ENCODE measurements around the gene SPTBN1.

Gene SPTBN1

GRCh38 chr2:54573537-54573919 is 117.4 kb downstream of the SPTBN1 start:
- DNase-seq (ENCODE audit: low read depth in 3 of 3) = no peak

- peak in 1 of 3 experiments; percentile 44 for DNase-seq (ENCODE audit: low read depth in 3 of 3)
These were observed 118.2 kb downstream of the SPTBN1 start for GRCh38 chr2:54574107-54574859.

GRCh38 chr2:54574860-54575247 is 118.7 kb downstream of the SPTBN1 start:
- no peak for DNase-seq (ENCODE audit: low read depth in 3 of 3)

- peak in 1 of 3 experiments; percentile 34 for DNase-seq (ENCODE audit: low read depth in 3 of 3)
These were observed 119.3 kb downstream of the SPTBN1 start for GRCh38 chr2:54575379-54575888.

DNA sequence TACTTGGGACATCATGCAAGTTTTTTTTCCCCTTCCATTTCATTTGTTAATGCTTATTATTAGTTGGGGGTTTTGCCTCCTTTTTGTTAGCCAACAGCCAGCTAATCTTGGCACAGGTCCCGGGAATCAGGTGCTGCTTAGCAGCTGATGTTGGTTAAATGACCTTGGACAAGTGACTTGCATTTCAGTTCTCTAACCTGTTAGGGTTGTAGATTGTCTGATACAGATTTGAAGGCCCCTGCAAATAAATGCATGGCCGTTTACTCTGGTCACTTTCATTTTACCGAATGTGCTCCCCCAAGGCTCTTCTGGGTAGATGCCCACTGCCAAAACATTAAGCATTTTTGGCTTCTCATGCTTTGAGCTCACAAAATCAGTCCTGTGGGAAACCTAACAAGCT is 120.9 kb downstream of the SPTBN1 start:
- no peak for DNase-seq (ENCODE audit: low read depth in 3 of 3)

DNA sequence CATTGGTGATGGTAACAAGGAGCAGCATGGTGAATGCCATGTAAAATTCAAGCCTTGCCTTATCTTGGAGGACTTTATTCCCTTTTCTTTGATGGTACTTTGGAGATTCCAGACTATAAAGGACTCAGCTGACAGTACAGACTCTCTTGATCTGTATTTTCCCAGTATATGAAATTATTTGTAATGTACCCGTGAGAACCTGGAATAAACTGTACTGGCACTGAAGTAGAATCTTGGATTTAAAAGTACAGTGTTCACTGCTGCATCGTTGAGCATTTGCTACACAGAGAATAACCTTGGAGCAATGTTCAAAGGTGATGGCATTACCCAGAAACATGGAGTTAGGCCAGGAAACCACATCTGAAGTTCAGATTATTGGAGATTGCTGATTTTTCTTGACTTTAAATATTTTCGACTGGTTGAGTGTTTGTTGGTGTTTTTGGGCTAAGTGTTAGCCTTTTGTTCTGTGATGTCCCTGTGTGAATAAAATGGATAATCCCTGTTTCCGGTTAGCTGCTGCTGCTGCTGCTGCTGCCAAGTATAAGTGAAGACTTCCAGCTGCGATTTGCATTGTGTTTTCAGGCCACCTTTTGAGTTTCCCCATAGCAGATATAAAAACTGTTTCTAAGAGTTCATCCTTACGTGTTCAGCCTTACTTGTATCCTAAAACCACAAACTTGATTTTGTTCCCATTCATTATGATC is 122.0 kb downstream of the SPTBN1 start:
- DNase-seq (ENCODE audit: low read depth in 3 of 3) = no peak

DNA sequence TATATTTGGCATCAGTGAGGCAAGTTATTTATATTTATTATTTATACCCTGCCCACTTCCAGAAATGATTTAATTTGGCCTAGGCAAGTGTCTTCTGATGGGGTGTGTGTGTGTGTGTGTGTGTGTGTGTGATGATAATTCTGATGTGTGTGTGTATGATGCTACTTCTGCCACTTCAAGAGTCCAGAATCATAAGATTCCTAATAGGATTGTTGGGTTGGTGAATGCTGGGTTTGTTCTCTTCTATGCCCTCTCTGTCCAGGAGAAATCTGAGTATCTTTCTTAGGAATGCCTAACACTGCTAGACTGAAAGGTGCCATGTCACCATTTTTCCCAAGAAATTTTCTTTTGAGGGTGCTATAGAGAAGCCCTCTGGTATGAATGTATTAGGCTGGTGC is 122.5 kb downstream of the SPTBN1 start:
- no peak for DNase-seq (ENCODE audit: low read depth in 3 of 3)

DNA sequence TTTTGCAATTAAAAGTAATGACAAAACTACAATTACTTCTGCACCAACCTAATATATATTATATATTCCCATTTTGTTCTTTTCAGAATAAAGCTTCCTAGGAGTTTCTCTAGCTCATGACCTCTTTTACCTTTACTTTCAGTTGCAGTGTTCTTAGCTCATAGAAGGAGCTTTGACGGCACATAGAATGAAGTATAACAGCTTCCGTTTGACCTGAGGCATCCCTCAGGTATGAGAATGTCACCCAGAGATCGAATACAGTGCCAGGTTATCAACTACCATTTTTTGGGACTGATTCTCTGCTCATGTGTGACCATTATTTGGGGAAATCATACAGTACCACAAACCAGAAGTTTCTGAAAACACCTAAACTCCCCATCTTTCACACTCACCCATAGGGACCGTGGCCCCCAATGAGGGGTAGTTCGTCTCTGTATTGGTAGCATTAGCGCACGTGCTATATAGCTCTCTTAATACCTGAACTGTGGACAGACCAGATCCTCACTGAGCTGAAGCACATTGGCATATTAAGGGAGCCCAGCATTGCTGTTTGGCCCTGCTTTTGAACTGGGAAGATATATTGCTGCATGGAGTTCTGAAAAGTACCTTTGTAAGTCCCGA is 123.0 kb downstream of the SPTBN1 start:
- DNase-seq (ENCODE audit: low read depth in 3 of 3) = no peak

- DNase-seq (ENCODE audit: low read depth in 3 of 3) = no peak
These were observed 123.8 kb downstream of the SPTBN1 start for GRCh38 chr2:54579682-54580620.

DNA sequence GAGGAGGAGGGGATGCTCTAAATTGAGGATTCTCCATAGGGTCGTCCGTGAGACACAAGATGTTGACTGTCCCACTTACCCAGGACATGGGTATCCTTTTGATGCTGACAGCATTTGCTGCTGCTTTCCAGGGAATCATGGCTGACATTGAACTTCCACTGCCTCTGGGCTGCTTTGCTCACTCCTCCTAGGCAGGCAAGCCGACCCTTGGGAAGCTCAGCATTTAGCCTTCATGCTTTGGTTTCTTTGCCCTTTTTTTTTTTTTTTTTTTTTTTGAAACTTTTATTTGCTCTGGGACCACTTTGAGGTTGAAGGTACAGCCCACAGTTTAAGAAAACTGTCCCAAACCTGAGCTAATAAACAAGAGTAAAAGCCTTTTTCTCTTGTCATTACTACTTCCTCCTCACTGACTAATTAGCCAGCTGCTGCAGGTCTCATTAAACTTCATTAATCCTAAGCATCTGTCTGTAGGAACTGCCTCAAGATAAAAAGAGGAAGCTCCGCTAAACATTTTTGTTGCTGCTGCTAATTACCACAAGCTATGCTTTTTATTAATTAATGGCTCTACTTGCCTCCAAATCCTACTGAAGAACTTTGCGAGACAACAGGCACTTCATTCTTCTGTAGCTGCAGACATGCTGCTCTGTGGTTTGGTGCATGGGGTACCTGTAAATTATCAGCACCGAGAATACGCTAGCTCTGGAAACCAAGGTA is 125.4 kb downstream of the SPTBN1 start:
- no peak for DNase-seq (ENCODE audit: low read depth in 3 of 3)

DNA sequence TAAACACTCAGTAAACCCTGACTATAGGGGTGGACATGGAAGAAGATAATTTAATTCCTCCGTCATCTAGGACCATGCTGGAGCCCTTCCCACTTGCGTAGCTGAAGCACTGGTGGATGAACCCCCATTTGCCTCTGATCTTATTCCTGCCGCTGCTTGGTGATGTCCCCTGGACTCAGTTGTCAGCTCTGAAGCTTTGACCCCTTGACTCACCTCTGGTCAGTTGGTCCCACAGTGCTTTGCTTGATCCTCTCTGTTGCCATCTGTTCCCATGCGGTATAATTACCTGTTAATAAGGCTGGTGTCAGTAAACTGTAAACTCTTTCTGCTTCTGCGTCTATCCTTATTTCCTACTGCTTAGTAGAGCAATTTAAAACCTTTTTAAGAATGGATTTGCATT is 126.9 kb downstream of the SPTBN1 start:
- DNase-seq (ENCODE audit: low read depth in 3 of 3) = no peak

DNA sequence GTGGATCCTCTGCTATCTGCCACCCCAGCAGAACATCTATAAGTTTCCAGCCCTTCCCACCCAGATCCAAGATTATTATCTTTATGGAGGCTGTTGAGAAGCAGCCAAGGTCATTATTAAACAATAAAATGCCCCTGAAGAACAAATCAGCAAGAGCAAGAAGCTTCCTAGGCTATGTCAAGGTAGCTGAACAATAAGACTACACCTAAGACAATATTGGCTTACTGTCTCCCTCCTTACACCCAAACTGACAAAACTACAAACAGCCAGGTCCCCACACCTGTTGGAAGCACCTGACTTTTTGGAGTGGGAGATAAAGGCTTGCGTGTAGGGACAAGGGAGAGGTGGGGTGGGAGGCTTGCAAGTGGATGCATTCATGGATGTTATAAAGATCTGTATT is 128.5 kb downstream of the SPTBN1 start:
- DNase-seq (ENCODE audit: low read depth in 3 of 3) = no peak

GRCh38 chr2:54585136-54585733 is 129.1 kb downstream of the SPTBN1 start:
- DNase-seq (ENCODE audit: low read depth in 3 of 3) = no peak

DNA sequence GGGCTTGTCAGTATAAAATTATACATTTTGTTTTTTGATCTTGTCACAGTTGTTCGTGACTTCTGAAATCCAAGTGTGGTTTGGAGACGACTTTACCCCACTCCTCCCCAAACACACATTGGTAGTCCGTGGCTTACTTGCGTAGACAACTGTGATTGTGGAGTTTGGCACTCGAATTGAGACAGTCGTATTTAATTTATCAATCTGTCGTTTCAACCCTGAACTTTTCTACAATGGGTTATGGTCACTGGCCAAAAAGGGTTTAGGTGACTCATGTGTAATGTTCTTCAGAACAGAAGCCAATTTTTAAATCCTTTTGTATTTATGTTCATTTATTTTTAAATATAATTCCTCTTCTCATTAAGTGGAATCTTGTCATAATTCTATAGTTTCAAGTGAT is 129.9 kb downstream of the SPTBN1 start:
- no peak for DNase-seq (ENCODE audit: low read depth in 3 of 3)

DNA sequence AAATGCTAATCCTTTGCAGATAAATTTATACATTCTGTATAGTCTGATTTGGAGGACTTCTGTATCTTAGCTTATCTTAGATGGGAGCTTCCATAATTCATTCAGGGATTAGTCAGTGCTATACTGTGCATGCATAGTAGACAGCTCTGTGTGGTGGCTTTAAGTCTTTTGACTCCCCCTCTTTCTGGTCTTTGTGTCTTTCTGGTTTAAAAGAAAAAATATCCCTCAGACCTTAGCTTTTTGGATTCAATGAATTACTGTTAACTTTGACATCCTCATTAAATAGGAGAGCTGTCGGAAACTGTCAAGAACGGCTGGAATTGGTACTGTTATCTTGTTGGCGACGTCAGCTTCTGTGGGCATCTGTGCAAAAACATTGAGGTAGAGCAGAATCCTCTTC is 130.4 kb downstream of the SPTBN1 start:
- DNase-seq (ENCODE audit: low read depth in 3 of 3) = no peak

DNA sequence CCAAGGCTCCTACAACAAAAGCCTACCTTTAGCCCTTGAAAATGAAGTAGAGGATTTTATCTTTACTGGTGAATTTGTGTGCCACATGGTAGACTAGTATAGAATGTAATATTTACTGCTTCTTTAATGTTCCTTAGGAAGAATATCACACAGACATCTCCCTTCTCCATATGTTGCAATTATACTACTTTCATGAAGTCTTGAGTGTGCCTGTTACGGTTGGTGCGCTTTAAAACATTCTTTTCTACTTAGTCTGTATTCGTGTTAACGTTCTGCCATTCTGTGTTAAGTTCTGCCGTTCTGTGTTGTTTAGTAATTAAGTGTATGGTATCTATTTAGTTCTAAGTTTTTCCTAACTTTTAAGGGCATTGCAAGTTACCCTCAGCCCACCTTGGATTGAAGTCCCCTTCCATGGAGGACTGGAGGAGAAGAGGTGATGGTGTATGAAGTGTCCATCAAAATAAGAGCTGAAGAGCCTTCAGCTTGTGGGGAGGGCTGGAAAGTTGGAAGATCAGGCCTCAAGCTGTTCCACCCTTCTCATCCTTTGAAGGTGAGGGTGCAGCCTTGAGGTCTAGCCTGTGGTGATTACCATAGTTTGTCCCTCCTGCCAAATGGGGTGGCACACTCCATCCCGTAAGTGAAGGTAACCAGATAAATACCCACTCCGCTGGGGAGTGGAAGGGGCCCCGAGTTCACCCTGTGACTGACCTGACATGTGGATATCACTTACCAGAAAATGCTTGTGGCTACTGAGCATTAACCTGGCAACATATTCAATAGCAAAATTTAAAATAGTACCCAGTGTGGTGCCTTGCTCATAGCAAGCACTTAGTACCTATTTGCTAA is 131.3 kb downstream of the SPTBN1 start:
- no peak for DNase-seq (ENCODE audit: low read depth in 3 of 3)

DNA sequence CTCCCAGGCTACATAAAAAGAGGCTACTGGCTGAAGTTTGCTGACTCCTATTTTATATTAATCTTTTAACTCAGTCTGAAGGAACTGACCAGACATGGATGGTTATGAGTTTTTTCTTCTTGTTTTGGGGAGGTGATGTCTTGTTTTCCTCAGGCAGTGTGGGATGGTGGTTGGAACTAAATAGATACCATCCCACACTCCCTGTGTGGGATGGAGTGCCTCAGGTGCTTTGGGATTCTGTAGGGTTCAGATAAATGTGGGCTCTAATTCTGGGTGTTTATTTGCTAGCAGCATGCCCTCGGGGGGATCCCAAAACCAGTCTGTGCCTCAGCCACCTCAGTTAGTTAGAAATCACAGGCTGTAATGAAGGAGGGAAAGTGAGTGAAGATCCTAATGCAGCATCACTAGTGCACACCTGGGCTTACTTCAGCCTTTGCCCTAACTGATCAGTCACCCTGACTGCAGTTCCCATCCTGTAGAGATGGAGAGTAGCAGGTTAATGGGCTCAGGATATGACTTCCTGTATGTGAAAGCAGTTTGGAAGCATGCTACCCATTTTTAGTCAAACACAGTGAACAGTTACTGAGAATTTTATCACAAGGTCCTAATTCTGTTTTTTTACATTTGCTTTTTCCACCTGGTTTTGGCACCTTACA is 132.2 kb downstream of the SPTBN1 start:
- DNase-seq (ENCODE audit: low read depth in 3 of 3) = no peak

- DNase-seq (ENCODE audit: low read depth in 3 of 3) = no peak
These were observed 132.9 kb downstream of the SPTBN1 start for GRCh38 chr2:54589038-54589339.

Measured in stimulated activated CD4-positive, alpha-beta T cell treated with anti-CD3 and anti-CD28 coated beads, TNF-alpha, amount 100 ng/mL, for 24 hours (primary cell).